IPS-NIHi11 (cell line): ENCODE data around the gene LRP8.
"Not testable (repeated sequence)": the region's sequence is repeated elsewhere in the genome, so short reads cannot be mapped to it uniquely, and the experiment has no call there.

ENCODE experiments used
- DNase-seq: peaks from one replicate; pipeline ENCODE4 v3.0.0; 2012; ENCODE audit warnings: mixed read lengths, low spot score

LRP8 gene

DNA sequence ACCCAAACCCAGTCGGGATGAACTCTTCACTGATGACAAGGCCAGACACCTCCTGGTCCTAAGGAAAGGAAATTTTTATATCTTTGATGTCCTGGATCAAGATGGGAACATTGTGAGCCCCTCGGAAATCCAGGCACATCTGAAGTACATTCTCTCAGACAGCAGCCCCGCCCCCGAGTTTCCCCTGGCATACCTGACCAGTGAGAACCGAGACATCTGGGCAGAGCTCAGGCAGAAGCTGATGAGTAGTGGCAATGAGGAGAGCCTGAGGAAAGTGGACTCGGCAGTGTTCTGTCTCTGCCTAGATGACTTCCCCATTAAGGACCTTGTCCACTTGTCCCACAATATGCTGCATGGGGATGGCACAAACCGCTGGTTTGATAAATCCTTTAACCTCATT is 117.5 kb downstream of the LRP8 start:
- no peak for DNase-seq

- no peak for DNase-seq
These were observed 120.1 kb downstream of the LRP8 start for GRCh38 chr1:53207726-53208125.

GRCh38 chr1:53206735-53207379 is 121.0 kb downstream of the LRP8 start:
- DNase-seq = no peak

GRCh38 chr1:53206083-53206685 is 121.7 kb downstream of the LRP8 start:
- not testable (repeated sequence) for DNase-seq

DNA sequence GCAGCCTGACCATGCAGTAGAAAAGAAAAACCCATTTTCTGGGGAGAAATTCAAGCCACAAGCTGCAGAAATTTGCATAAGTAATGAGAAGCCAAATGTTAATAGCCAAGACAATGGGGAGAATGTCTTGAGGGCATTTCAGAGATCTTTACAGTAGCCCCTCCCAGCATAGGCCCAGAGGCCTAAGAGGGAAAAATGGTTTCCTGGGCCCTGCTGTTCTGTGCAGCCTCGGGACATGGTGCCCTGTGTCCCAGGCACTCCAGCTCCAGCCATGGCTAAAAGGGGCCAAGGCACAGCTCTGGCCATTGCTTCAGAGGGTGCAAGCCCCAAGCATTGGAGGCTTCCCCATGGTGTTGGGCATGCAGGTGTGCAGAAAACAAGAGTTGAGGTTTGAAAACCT is 122.4 kb downstream of the LRP8 start:
- DNase-seq = not testable (repeated sequence)

DNA sequence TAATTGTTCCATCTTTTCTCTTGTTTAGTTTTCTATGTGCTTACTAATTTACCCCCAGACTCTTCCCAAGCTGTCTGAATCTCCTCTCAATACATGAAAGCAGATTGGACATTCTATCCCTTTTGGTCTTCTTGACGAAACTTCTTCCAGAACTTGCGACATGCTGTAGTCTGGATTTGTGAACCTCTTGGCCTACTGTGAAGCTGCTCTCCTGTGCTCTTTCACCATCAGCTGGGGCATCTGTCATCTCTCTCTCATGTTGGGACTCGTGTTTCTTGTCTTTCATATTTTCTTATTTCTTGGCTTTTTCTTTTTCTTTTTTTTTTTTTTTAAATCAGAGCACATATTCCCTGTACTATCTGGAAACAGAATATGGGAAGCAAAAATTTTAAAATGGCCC is 124.4 kb downstream of the LRP8 start:
- no peak for DNase-seq

- DNase-seq = no peak
These were observed 129.6 kb downstream of the LRP8 start for GRCh38 chr1:53198241-53198651.

GRCh38 chr1:53197291-53198200 is 130.3 kb downstream of the LRP8 start:
- peak; percentile 38 for DNase-seq

DNA sequence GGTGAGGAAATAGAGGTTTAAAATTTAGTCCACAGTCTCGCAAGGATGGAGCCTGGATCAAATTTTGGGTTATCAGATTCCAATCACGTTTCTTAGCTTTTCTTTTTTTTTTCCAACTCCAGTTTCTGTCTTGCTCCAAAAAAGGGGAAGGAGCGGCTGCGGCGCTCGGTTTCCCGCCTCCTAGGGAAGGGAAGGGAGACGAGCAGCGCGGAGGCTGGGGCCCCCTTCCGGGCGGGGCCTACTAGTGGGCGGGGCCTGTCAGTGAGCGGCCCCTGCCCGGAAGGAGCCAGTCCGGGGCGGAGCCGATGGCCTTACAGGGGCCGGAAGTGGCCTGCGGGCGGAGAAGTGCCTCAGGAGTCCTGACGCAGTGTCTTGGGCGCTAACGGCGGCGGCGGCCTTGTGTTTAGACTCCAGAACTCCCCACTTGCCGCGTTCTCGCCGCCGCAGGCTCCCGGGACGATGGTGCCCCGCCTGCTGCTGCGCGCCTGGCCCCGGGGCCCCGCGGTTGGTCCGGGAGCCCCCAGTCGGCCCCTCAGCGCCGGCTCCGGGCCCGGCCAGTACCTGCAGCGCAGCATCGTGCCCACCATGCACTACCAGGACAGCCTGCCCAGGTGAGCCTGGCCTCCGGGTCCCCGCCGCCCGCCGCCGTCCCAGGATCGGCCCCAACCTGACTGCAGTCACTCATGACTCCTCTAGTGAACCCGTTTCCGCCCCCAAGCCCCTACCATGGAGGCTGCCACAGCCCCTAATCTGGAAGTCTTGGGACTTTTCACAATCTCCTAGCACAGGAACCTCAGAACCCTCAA is 131.2 kb downstream of the LRP8 start, which contains the start of gene CPT2:
TSS of gene CPT2 (plus strand) at position 340 of the 806 bp plus-strand sequence. CDS start at position 460, 120 bp downstream.
- DNase-seq = peak; percentile 100

- DNase-seq = no peak
These were observed 131.8 kb downstream of the LRP8 start for GRCh38 chr1:53196017-53196484.

DNA sequence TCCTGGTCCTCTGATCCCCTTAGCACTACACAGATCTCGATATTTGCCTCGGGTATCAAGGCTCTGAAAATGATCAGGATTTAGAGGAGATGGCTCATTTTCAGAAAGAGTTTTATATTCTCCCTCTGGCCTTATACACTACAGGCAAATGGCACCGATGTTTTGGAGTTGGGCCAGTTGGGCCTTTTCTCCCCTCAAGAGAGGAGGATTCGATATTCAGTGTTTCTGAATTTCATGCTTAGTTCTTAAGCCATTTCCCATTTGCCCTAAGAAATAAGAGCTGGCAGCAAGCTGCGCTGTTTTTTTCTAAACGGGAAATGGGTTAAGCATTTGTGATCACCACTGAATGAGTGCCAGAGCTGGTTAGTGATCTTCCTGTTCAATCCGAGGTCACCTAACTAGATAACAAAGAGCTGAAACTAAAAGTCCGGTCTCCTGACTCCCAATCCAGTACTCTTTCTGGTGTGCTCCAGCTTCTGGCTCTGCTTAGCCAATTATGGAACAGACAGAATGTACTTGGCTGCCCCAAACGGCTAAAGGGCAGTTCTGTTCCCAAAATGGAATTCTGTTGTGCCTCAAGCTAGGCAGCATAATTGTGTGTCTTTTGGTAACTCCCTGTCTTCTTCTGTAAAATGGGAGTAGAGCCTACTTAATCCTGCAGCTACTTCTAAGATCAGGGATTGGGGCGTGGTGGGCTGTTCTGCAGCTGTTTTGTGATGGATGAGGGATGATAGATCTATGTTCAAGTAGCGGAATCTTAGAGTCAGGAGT is 132.4 kb downstream of the LRP8 start:
- no peak for DNase-seq
